DND-41 (cell line): Measurements from ENCODE around the gene ABTB1.

Experiments
- CTCF ChIP-seq: IDR thresholded peaks from 2 replicates; pipeline ENCODE4 v1.5.1; 2012; ENCODE audit warnings: borderline replicate concordance, low read length, moderate library complexity, mild to moderate bottlenecking; ENCODE audit not compliant: poor library complexity, severe bottlenecking; ENCODE audit errors: extremely low read depth
- EZH2 ChIP-seq: IDR thresholded peaks from 3 replicates; pipeline ENCODE4 v1.6.1; 2012; ENCODE audit warnings: borderline replicate concordance, low read depth, mild to moderate bottlenecking, moderate library complexity, low read length, inconsistent platforms; ENCODE audit not compliant: severe bottlenecking

GRCh38 chr3:127706785-127707351 lies 34.1 kb downstream of the ABTB1 start:
- TF ChIP-seq EZH2 (no peak), CTCF (no peak)
